GM12878 (cell line): ENCODE data around the gene FASTK. TPM values are rescaled to one million over a fixed set of nuclear protein-coding genes. Genes with fewer than 3 reads are reported as not detected.

Experiments used
- ATAC-seq: fragments of 200-7000 bp; cut with Tn5 transposase; 3 replicates; pipeline ENCODE4 v1.9.1; 2020; ENCODE audit warnings: mild to moderate bottlenecking, moderate library complexity
- BruUV-seq: library from RNA; stranded (reverse); fragments of 400-500 nt; replicated peaks from 2 replicates; lab custom pipeline; 2021; lab: Mats Ljungman, UMichigan
- CTCF ChIA-PET: fragments of 300-600 bp; sonication (Branson Sonifier 250); formaldehyde crosslinking; extraction: SDS; loops from one replicate; lab custom pipeline; 2021; ENCODE audit warnings: inconsistent platforms; lab: Yijun Ruan, JAX
- POLR2A ChIA-PET: fragments of 350-600 bp; formaldehyde crosslinking; extraction: SDS; loops from one replicate; lab custom pipeline; 2021; ENCODE audit warnings: inconsistent platforms; lab: Charles Lee
- RAD21 ChIA-PET: fragments of 300-600 bp; sonication (Branson Sonifier 250); formaldehyde crosslinking; loops from one replicate; lab custom pipeline; 2023; ENCODE audit warnings: antibody characterized with exemption; ENCODE audit not compliant: unreplicated experiment; lab: Charles Lee
- SMC1A ChIA-PET: fragments of 300-600 bp; sonication (Branson Sonifier 250); formaldehyde crosslinking; loops from one replicate; lab custom pipeline; 2023; ENCODE audit not compliant: unreplicated experiment, uncharacterized antibody; lab: Charles Lee
- DNase-seq: peaks from one replicate; pipeline ENCODE4 v3.0.0-alpha.2; 2011; ENCODE audit warnings: low read depth, low spot score
- FAIRE-seq: peaks from 3 replicates; lab custom pipeline; 2011; peaks lifted over from hg19 to GRCh38; lab: Jason Lieb, UNC
- H2AFZ ChIP-seq: 2 replicates; pipeline ENCODE4 v1.6.0; 2011; ENCODE audit warnings: low read depth, low read length, control low read depth; ENCODE audit not compliant: control insufficient read depth
- H3K27ac ChIP-seq: 2 replicates; pipeline ENCODE4 v1.5.1; 2011; ENCODE audit warnings: control low read depth; ENCODE audit not compliant: control insufficient read depth, insufficient read depth
- H3K27me3 ChIP-seq, 2 experiments: replicated peaks in 1 of 2; 2 replicates each; pipeline versions ENCODE4 v1.6.0 to v1.6.1; 2011; ENCODE audit warnings: low read length in 1 of 2; ENCODE audit not compliant: control insufficient read depth in 2 of 2, insufficient read depth in 2 of 2
- H3K36me3 ChIP-seq, 2 experiments: 2 replicates each; pipeline ENCODE4 v1.5.1; 2011; ENCODE audit warnings: low read length in 1 of 2; ENCODE audit not compliant: control insufficient read depth in 2 of 2, insufficient read depth in 2 of 2
- H3K4me1 ChIP-seq: 2 replicates; pipeline ENCODE4 v1.6.1; 2011; ENCODE audit warnings: mild to moderate bottlenecking, low read length, moderate library complexity, mixed read lengths; ENCODE audit not compliant: control insufficient read depth, insufficient read depth
- H3K4me2 ChIP-seq: 2 replicates; pipeline ENCODE4 v1.6.0; 2011; ENCODE audit warnings: control low read depth; ENCODE audit not compliant: control insufficient read depth, insufficient read depth
- H3K4me3 ChIP-seq: fragments of 200-600 bp; sonication (generic); 2 replicates; pipeline ENCODE4 v1.5.1; 2016
- H3K79me2 ChIP-seq: 2 replicates; pipeline ENCODE4 v1.6.0; 2011; ENCODE audit warnings: low read length; ENCODE audit not compliant: control insufficient read depth, insufficient read depth
- H3K9ac ChIP-seq: 2 replicates; pipeline ENCODE4 v1.8.0; 2011; ENCODE audit warnings: low read length, control low read depth, mixed read lengths; ENCODE audit not compliant: control insufficient read depth, insufficient read depth
- H3K9me3 ChIP-seq: replicated peaks from 3 replicates; pipeline ENCODE4 v1.5.1; 2011; ENCODE audit warnings: mild to moderate bottlenecking, low read length; ENCODE audit not compliant: control insufficient read depth, insufficient read depth
- H4K20me1 ChIP-seq: 2 replicates; pipeline ENCODE4 v1.6.0; 2011; ENCODE audit not compliant: control insufficient read depth, insufficient read depth
- ATF2 ChIP-seq: IDR thresholded peaks from 2 replicates; pipeline ENCODE4 v1.6.1; 2012; ENCODE audit warnings: low read length, inconsistent platforms
- ATF7 ChIP-seq: fragments of 450-650 bp; IDR thresholded peaks from 2 replicates; pipeline ENCODE4 v1.6.1; 2016; ENCODE audit warnings: low read depth, mild to moderate bottlenecking
- FOXK2 ChIP-seq: fragments of 450-650 bp; IDR thresholded peaks from 2 replicates; pipeline ENCODE4 v1.6.1; 2017; ENCODE audit warnings: mild to moderate bottlenecking, moderate library complexity
- HDAC6 ChIP-seq: fragments of 200-600 bp; sonication (generic); IDR thresholded peaks from one replicate; pipeline ENCODE4 v1.8.0; 2017; ENCODE audit warnings: antibody characterized with exemption; ENCODE audit not compliant: unreplicated experiment
- MEF2A ChIP-seq: IDR thresholded peaks from 2 replicates; pipeline ENCODE4 v1.6.1; 2011; ENCODE audit warnings: low read depth, mild to moderate bottlenecking, low read length, moderate library complexity; ENCODE audit not compliant: insufficient read depth
- PRDM15 ChIP-seq: fragments of 450-650 bp; formaldehyde crosslinking; IDR thresholded peaks from 2 replicates; pipeline ENCODE4 v1.4.0; 2020; ENCODE audit warnings: mild to moderate bottlenecking, moderate library complexity
- SMARCA5 ChIP-seq: fragments of 450-650 bp; IDR thresholded peaks from 2 replicates; pipeline ENCODE4 v1.6.1; 2017; ENCODE audit warnings: mild to moderate bottlenecking
- ZBED1 ChIP-seq: IDR thresholded peaks from 2 replicates; pipeline ENCODE4 v1.6.1; 2016; ENCODE audit warnings: borderline replicate concordance
- WGBS: methylation state at CpG from one replicate; pipeline ENCODE4 v1.1.6; 2016; ENCODE audit warnings: low lambda C conversion rate; ENCODE audit not compliant: insufficient replicate concordance, insufficient coverage; ENCODE audit errors: missing lambda C conversion rate; 5-methylcytosine and 5-hydroxymethylcytosine counted together
- in situ Hi-C: fragments of 300-500 bp; cut with MboI; formaldehyde crosslinking; loops from 9 replicates; pipeline ENCODE4 v1.14.3; 2018; ENCODE audit warnings: mixed read lengths
- intact Hi-C: fragments of 100-400 bp; cut with micrococcal nuclease; formaldehyde crosslinking; loops from one replicate; pipeline ENCODE4 v1.14.2; 2022; ENCODE audit not compliant: unreplicated experiment
- polyA plus RNA-seq, 11 experiments: library from polyadenylated mRNA; depleted of rRNA in 4 of 11; unstranded in 6 of 11; stranded (reverse) in 5 of 11; fragments of >200 nt; fragmentation: Nextera tagmentation in 4 of 11; fragmentation: Illumina TruSeq in 1 of 11; extraction: Ambion mirVana in 4 of 11; extraction: Trizol in 1 of 11; gene quantifications; 1 replicate in 1 of 11; 2 replicates in 10 of 11; pipeline versions ENCODE4 v1.2.1 to v1.2.3, GENCODE V29; 2011 to 2016; ENCODE audit warnings: inconsistent platforms in 2 of 11, missing spikeins in 2 of 11, low read depth in 1 of 11
- total RNA-seq, 4 experiments: library from RNA; depleted of rRNA in 3 of 4; stranded (reverse); fragments of >200 nt in 3 of 4; fragmentation: Illumina TruSeq in 1 of 4; extraction: Trizol in 1 of 4; gene quantifications; 2 replicates each; pipeline versions ENCODE4 v1.2.1 to v1.2.3, GENCODE V29; 2013 to 2021

Gene FASTK
- total and polyA plus RNA-seq, 10 of the 15 experiments (the other 5 are each of a cell fraction or from before 2014, with no cell fraction given): 0.19 to 102 (median 54.5) TPM

- Histone ChIP-seq H3K4me1 (no peaks in the 10 kb centered on the region), H3K9ac (no peak overlapping the region), H3K36me3 (no peaks in the 10 kb centered on the region; a peak in 1 of 4 replicates), H4K20me1 (no peaks in the 10 kb centered on the region), H3K9me3 (no peaks in the 10 kb centered on the region), H3K27me3 (no peaks in the 10 kb centered on the region), H3K4me2 (no peak overlapping the region), H3K4me3 (no peak overlapping the region), H2AFZ (no peak overlapping the region), H3K27ac (no peak overlapping the region), H3K79me2 (no peaks in the 10 kb centered on the region)
- CTCF ChIA-PET: no interaction called here
- WGBS: 83% methylated on average over 18 of the region's 18 CpGs
- RAD21 ChIA-PET: no interaction called here
- SMC1A ChIA-PET: no interaction called here
- DNase-seq (no peak), ATAC-seq (no peak), FAIRE-seq (no peak)
- TF ChIP-seq ATF7 (no peak), HDAC6 (no peak), MEF2A (no peak), SMARCA5 (no peak), ATF2 (no peak), FOXK2 (no peak), PRDM15 (CRISPR knock-in tag) (no peak), ZBED1 (no peak)
- intact Hi-C loops (no loop called here), in situ Hi-C loops (no loop called here)
- BruUV-seq: no TSS peak
- POLR2A ChIA-PET: no interaction called here
Measured at GRCh38 chr7:151039850-151040548, 40.6 kb downstream of the FASTK start.
